ENCODE data around the gene WDR1.

GRCh38 chr4:10128761-10129160, 12.2 kb upstream of the WDR1 start:
- no peak for TF ChIP-seq MAX (IDR thresholded peaks at IDR 0.05; ENCODE audit: insufficient read depth, insufficient read length)
- TF ChIP-seq CTCF (IDR thresholded peaks at IDR 0.05; ENCODE audit: extremely low read depth in 1 of 2, insufficient read depth in 1 of 2, low read depth in 1 of 2, low read length in 2 of 2), result no peak
- no peak for TF ChIP-seq POLR2AphosphoS5 (IDR thresholded peaks at IDR 0.05; ENCODE audit: insufficient read depth, low read depth, low read length)
